Mesothelial cell of epicardium (in vitro differentiated cells): Measurements from ENCODE around the gene IL1RAPL2. TPM values are rescaled to one million over a fixed set of nuclear protein-coding genes. Genes with fewer than 3 reads are reported as not detected.
A peak's percentile ranks its signal among the peaks of the same experiment; 100 is the strongest.
"Not testable (repeated sequence)": the region's sequence is repeated elsewhere in the genome, so short reads cannot be mapped to it uniquely, and the experiment has no call there.

Experiments used
- DNase-seq, 2 experiments: peaks; one replicate each; pipeline ENCODE4 v3.0.0; 2021; ENCODE audit warnings: low spot score in 2 of 2; ENCODE audit not compliant: unreplicated experiment in 2 of 2
- H3K27ac Mint-ChIP-seq: 2 replicates; pipeline ENCODE4 v1.8.0; 2021; ENCODE audit warnings: mixed read lengths
- H3K27me3 Mint-ChIP-seq: 2 replicates; pipeline ENCODE4 v1.8.0; 2021; ENCODE audit warnings: low read depth, mixed read lengths
- H3K36me3 Mint-ChIP-seq: 2 replicates; pipeline ENCODE4 v1.8.0; 2021; ENCODE audit warnings: mixed read lengths
- H3K4me1 Mint-ChIP-seq: 2 replicates; pipeline ENCODE4 v1.8.0; 2021; ENCODE audit warnings: mixed read lengths
- H3K4me3 Mint-ChIP-seq: 2 replicates; pipeline ENCODE4 v1.8.0; 2021; ENCODE audit warnings: mild to moderate bottlenecking, moderate library complexity, mixed read lengths
- H3K9me3 Mint-ChIP-seq: 2 replicates; pipeline ENCODE4 v1.8.0; 2021; ENCODE audit warnings: mixed read lengths
- total RNA-seq: library from RNA; stranded (reverse); gene quantifications from 3 replicates; pipeline ENCODE4 v1.2.1, GENCODE V29; 2021
- TF ChIP-seq, protein P1 (sequence below): fragments of 200-600 bp; sonication (generic); IDR thresholded peaks from one replicate; pipeline ENCODE4 v1.5.0; 2021; ENCODE audit warnings: antibody characterized with exemption; ENCODE audit not compliant: unreplicated experiment

Gene IL1RAPL2
- total RNA-seq, 1 donor from 2014 or later, result 0.92 TPM

DNA sequence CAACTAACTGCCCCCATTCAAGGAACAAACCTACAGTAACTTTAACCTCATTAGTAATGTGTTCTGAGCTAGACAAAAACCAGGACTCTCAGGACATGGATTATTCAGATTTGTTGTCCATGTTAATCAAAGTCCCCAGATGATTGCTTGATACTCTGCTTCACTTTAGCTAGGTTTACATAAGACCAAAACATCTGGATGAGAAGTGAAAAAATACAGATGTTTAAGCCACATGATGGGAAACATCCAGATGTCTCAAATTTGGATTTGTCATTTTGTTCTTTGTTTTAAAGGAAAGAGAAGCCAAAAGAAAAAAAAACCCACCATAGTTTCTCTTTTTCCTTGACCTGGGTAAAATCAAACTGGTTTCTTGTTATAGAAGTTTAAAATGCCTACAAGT is 1207.8 kb downstream of the IL1RAPL2 start:
- no peak for DNase-seq
- Mint-ChIP-seq H3K36me3 (no peaks in the 10 kb centered on the region), H3K27ac (no peak overlapping the region), H3K9me3 (peaks cover 28% of the 10 kb centered on the region), H3K27me3 (no peaks in the 10 kb centered on the region), H3K4me3 (no peak overlapping the region), H3K4me1 (peaks cover 25% of the 10 kb centered on the region)
- TF ChIP-seq, protein P1, sequence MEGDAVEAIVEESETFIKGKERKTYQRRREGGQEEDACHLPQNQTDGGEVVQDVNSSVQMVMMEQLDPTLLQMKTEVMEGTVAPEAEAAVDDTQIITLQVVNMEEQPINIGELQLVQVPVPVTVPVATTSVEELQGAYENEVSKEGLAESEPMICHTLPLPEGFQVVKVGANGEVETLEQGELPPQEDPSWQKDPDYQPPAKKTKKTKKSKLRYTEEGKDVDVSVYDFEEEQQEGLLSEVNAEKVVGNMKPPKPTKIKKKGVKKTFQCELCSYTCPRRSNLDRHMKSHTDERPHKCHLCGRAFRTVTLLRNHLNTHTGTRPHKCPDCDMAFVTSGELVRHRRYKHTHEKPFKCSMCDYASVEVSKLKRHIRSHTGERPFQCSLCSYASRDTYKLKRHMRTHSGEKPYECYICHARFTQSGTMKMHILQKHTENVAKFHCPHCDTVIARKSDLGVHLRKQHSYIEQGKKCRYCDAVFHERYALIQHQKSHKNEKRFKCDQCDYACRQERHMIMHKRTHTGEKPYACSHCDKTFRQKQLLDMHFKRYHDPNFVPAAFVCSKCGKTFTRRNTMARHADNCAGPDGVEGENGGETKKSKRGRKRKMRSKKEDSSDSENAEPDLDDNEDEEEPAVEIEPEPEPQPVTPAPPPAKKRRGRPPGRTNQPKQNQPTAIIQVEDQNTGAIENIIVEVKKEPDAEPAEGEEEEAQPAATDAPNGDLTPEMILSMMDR, result no peak

DNA sequence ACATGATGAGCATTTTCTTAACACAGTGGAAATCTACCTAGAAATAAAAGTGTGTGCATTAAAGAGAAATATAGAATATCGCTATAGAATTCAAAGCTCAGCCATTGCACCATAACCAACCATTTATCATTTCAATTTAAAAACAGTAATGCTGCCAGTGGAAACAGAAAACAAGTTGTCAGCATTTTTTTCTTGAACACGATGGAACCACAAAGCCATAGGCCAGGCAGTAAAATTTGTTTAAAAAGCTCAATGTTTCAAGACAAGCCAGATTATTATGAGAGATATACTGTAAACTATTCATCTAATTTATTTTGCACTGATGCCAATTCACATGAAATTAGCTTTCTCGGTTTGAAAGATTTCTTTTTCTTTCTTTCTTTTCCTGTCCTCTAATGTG is 1209.7 kb downstream of the IL1RAPL2 start:
- no peaks in the 10 kb centered on the region for H3K36me3 Mint-ChIP-seq
- peaks cover 21% of the 10 kb centered on the region for H3K9me3 Mint-ChIP-seq
- no peak overlapping the region for H3K4me3 Mint-ChIP-seq
- H3K27me3 Mint-ChIP-seq, result no peaks in the 10 kb centered on the region
- TF ChIP-seq, protein P1, result no peak
- no peak for DNase-seq
- no peak overlapping the region for H3K27ac Mint-ChIP-seq
- H3K4me1 Mint-ChIP-seq, result peaks cover 23% of the 10 kb centered on the region

DNA sequence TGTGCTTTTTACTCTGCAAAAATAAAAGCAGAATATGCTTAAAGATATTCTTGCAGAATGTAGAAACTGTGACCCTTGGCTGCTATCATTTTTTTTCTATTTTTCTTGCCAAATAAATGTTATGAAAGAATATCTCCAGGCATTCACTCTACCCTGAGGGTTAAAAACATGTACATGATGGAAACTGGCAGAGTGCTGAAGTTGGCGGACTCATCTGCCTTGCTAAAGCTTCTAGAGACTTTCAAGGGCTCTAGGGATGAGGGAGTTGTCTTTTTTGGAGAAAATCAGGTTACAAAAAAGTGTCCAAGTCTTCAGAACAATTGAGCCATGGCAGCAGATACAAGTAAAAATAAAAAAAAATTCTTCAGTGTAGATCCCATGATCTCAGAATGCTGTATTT is 1215.8 kb downstream of the IL1RAPL2 start:
- H3K36me3 Mint-ChIP-seq, result peaks cover 2% of the 10 kb centered on the region

DNA sequence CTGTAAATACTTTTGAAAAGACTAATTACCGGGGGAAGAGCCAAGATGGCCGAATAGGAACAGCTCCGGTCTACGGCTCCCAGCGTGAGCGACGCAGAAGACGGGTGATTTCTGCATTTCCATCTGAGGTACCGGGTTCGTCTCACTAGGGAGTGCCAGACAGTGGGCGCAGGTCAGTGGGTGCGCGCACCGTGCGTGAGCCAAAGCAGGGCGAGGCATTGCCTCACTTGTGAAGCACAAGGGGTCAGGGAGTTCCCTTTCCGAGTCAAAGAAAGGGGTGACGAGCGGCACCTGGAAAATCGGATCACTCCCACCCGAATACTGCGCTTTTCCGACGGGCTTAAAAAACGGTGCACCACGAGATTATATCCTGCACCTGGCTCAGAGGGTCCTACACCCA is 1230.9 kb downstream of the IL1RAPL2 start:
- H3K4me3 Mint-ChIP-seq, result peak overlapping the region; percentile 74
- H3K27ac Mint-ChIP-seq, result peak overlapping the region; percentile 30
- peaks cover 12% of the 10 kb centered on the region for H3K9me3 Mint-ChIP-seq
- DNase-seq, H3K36me3 Mint-ChIP-seq, H3K4me1 Mint-ChIP-seq, H3K27me3 Mint-ChIP-seq: not testable (repeated sequence)

More for the DNA sequence above, 1215.8 kb downstream of the IL1RAPL2 start:
- Mint-ChIP-seq H3K27ac (no peak overlapping the region), H3K27me3 (no peaks in the 10 kb centered on the region), H3K4me1 (no peaks in the 10 kb centered on the region), H3K9me3 (peaks cover 32% of the 10 kb centered on the region), H3K4me3 (no peak overlapping the region)
- TF ChIP-seq, protein P1, result no peak
- no peak for DNase-seq

DNA sequence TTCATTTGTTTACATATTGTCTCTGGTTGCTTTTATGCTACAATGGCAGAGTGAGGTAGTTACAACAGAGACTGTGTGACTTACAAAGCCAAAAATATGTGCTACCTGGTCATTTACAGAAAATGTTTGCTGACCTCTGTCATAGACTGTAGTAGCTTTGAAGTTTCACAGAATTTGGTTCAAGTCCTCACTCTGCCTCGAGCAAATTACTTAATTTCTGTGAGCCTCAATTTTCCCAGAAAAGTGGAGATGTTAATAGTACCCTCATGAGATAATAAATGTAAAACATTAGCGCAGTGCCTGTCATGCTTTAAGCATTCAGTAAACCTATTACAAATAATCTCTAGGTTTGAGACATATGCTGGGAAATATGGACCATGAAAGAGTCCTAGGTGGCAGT is 1237.9 kb downstream of the IL1RAPL2 start:
- no peaks in the 10 kb centered on the region for H3K27me3 Mint-ChIP-seq
- peaks cover 31% of the 10 kb centered on the region for H3K9me3 Mint-ChIP-seq
- TF ChIP-seq, protein P1, result no peak
- no peaks in the 10 kb centered on the region for H3K36me3 Mint-ChIP-seq
- no peak overlapping the region for H3K27ac Mint-ChIP-seq
- no peak for DNase-seq
- no peak overlapping the region for H3K4me3 Mint-ChIP-seq
- no peaks in the 10 kb centered on the region for H3K4me1 Mint-ChIP-seq

DNA sequence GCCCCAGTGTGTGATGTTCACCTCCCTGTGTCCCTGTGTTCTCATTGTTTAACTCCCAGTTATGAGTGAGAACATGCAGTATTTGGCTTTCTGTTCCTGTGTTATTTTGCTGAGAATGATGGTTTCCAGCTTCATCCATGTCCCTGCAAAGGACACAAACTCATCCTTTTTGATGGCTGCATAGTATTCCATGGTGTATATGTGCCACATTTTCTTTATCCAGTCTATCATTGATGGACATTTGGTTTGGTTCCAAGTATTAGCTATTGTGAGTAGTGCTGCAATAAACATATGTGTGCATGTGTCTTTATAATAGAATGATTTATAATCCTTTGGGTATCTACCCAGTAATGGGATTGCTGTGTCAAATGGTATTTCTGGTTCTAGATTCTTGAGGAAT is 1239.7 kb downstream of the IL1RAPL2 start:
- H3K27me3 Mint-ChIP-seq, H3K4me3 Mint-ChIP-seq, H3K4me1 Mint-ChIP-seq, H3K36me3 Mint-ChIP-seq, H3K27ac Mint-ChIP-seq, DNase-seq: not testable (repeated sequence)
- H3K9me3 Mint-ChIP-seq, result peaks cover 41% of the 10 kb centered on the region

DNA sequence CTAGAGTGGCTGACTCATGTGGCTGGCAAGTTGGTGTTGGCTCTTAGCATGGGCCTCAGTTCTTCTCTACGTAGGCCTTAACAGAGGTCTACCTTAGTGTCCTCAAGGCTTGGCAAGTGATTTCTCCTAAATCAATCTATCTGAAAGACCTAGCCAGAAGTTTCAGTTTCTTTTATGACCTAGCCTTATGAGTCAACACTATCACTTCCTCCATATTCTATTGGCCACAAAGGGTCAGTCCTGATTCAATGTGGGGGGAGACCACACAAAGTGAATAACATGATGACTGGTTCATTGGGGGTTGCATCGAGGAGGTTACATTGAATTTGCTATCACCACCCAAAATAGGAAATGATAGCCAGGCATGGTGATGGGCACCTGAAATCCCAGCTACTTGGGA is 1250.5 kb downstream of the IL1RAPL2 start:
- H3K27ac Mint-ChIP-seq, result no peak overlapping the region
- peaks cover 3% of the 10 kb centered on the region for H3K27me3 Mint-ChIP-seq
- H3K36me3 Mint-ChIP-seq, result no peaks in the 10 kb centered on the region

More for the DNA sequence above, 1250.5 kb downstream of the IL1RAPL2 start:
- peaks cover 9% of the 10 kb centered on the region for H3K4me1 Mint-ChIP-seq
- no peak overlapping the region for H3K4me3 Mint-ChIP-seq
- H3K9me3 Mint-ChIP-seq, result peaks cover 40% of the 10 kb centered on the region
- TF ChIP-seq, protein P1, result no peak
- DNase-seq, result no peak
